MM.1S (cell line): Measurements from ENCODE around the gene SMC4.
"Not testable (repeated sequence)": the region's sequence is repeated elsewhere in the genome, so short reads cannot be mapped to it uniquely, and the experiment has no call there.

Experiments used
- CTCF ChIP-seq: fragments of 300-600 bp; sonication (generic); IDR thresholded peaks from 2 replicates; pipeline ENCODE4 v1.5.1; 2016; ENCODE audit warnings: antibody characterized with exemption, low read length, mixed read lengths
- EZH2 ChIP-seq: fragments of 300-600 bp; sonication (generic); optimal IDR thresholded peaks from 2 replicates; pipeline ENCODE3; 2017; ENCODE audit warnings: low read depth, mild to moderate bottlenecking, antibody characterized with exemption, low read length, mixed read lengths
- EZH2phosphoT487 ChIP-seq: fragments of 300-600 bp; sonication (generic); IDR thresholded peaks from 2 replicates; pipeline ENCODE4 v1.6.1; 2018; ENCODE audit warnings: antibody characterized with exemption, low read length

GRCh38 chr3:160452251-160452650 is 52.8 kb downstream of the SMC4 start:
- not testable (repeated sequence) for TF ChIP-seq EZH2, CTCF, EZH2phosphoT487
